Measurements from ENCODE around the gene JARID2.
"Not testable (repeated sequence)": the region's sequence is repeated elsewhere in the genome, so short reads cannot be mapped to it uniquely, and the experiment has no call there.

The JARID2 gene

DNA sequence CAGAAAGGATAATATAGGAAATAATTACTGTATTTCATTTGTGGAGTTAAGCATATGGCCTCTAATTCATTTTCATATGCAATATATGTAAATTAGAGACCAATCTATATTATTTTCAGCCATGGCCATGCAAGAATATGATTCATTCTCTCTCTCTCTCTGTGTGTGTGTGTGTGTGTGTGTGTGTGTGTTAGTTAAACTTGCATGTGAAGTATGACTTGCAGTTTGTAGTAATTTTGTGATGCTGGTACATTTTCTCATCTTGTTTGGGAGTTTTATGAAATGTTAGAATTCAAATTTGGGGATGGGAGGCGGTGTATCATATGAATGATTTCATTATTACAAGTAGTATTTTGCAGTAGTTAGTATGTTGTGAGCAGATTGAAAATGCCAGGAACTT is 74.8 kb downstream of the JARID2 start:
- no peak for DNase-seq (ENCODE audit: low read depth)
- H3K4me3 ChIP-seq (ENCODE audit: low read depth, low read length), result no peak overlapping the region
- TF ChIP-seq MYC (IDR thresholded peaks at IDR 0.05; ENCODE audit: low read depth, low read length), result no peak
- no peak for TF ChIP-seq CTCF (IDR thresholded peaks at IDR 0.05; ENCODE audit: low read depth, low read length)
- TF ChIP-seq, protein P1, sequence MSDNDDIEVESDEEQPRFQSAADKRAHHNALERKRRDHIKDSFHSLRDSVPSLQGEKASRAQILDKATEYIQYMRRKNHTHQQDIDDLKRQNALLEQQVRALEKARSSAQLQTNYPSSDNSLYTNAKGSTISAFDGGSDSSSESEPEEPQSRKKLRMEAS (IDR thresholded peaks at IDR 0.05; ENCODE audit: low read depth, low read length), result no peak
- no peak for TF ChIP-seq POLR2A (IDR thresholded peaks at IDR 0.05; ENCODE audit: extremely low read depth, insufficient read length)

- DNase-seq (ENCODE audit: low read depth), result no peak
- H3K4me3 ChIP-seq (ENCODE audit: low read depth, low read length), result no peak overlapping the region
- TF ChIP-seq, protein P1 (IDR thresholded peaks at IDR 0.05; ENCODE audit: low read depth, low read length), result no peak
- no peak for TF ChIP-seq POLR2A (IDR thresholded peaks at IDR 0.05; ENCODE audit: extremely low read depth, insufficient read length)
- no peak for TF ChIP-seq MYC (IDR thresholded peaks at IDR 0.05; ENCODE audit: low read depth, low read length)
- TF ChIP-seq CTCF (IDR thresholded peaks at IDR 0.05; ENCODE audit: low read depth, low read length), result no peak
Observed at GRCh38 chr6:15322184-15322583, 76.3 kb downstream of the JARID2 start.

GRCh38 chr6:15322781-15323536 is 77.1 kb downstream of the JARID2 start:
- H3K4me3 ChIP-seq (ENCODE audit: low read depth, low read length), result no peak overlapping the region

GRCh38 chr6:15323611-15324010 is 77.7 kb downstream of the JARID2 start:
- H3K4me3 ChIP-seq (ENCODE audit: low read depth, low read length); DNase-seq (ENCODE audit: low read depth): not testable (repeated sequence)

More at GRCh38 chr6:15322781-15323536, 77.1 kb downstream of the JARID2 start:
- TF ChIP-seq POLR2A (IDR thresholded peaks at IDR 0.05; ENCODE audit: extremely low read depth, insufficient read length) (no peak), MYC (IDR thresholded peaks at IDR 0.05; ENCODE audit: low read depth, low read length) (no peak), CTCF (IDR thresholded peaks at IDR 0.05; ENCODE audit: low read depth, low read length) (no peak)
- TF ChIP-seq, protein P1 (IDR thresholded peaks at IDR 0.05; ENCODE audit: low read depth, low read length), result no peak
- no peak for DNase-seq (ENCODE audit: low read depth)

- no peak for DNase-seq (ENCODE audit: low read depth)
- no peak overlapping the region for H3K4me3 ChIP-seq (ENCODE audit: low read depth, low read length)
- no peak for TF ChIP-seq CTCF (IDR thresholded peaks at IDR 0.05; ENCODE audit: low read depth, low read length)
- TF ChIP-seq, protein P1 (IDR thresholded peaks at IDR 0.05; ENCODE audit: low read depth, low read length), result no peak
- no peak for TF ChIP-seq POLR2A (IDR thresholded peaks at IDR 0.05; ENCODE audit: extremely low read depth, insufficient read length)
- TF ChIP-seq MYC (IDR thresholded peaks at IDR 0.05; ENCODE audit: low read depth, low read length), result no peak
Observed at GRCh38 chr6:15324427-15324985, 78.6 kb downstream of the JARID2 start.

DNA sequence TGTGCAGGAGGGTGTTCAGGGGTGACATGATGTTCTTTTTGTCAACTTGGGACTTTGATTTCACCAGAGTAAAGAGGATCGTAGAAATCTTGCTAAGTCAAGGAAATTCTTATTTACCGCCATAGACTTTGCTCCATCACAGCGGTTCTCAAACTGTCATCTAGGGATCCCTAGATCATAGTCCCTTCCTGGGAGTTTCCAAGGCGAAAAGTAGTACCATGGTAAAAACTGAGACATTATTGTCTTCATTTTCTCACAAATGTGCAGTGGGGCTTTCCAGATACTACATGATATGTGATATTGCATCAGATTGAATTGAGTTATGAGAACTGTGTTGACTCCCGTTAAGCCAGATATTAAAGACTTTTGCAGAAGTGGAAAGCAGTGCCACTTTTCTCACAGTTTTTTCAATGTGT is 79.7 kb downstream of the JARID2 start:
- no peak for TF ChIP-seq POLR2A (IDR thresholded peaks at IDR 0.05; ENCODE audit: extremely low read depth, insufficient read length)
- no peak for TF ChIP-seq MYC (IDR thresholded peaks at IDR 0.05; ENCODE audit: low read depth, low read length)
- no peak for TF ChIP-seq CTCF (IDR thresholded peaks at IDR 0.05; ENCODE audit: low read depth, low read length)
- TF ChIP-seq, protein P1 (IDR thresholded peaks at IDR 0.05; ENCODE audit: low read depth, low read length), result no peak
- DNase-seq (ENCODE audit: low read depth), result no peak
- H3K4me3 ChIP-seq (ENCODE audit: low read depth, low read length), result no peak overlapping the region

All from NB4 (cell line).